Measurements from ENCODE around the gene SH3PXD2B. TPM values are rescaled to one million over a fixed set of nuclear protein-coding genes. Genes with fewer than 3 reads are reported as not detected.
A peak's percentile ranks its signal among the peaks of the same experiment; 100 is the strongest.
"Not testable (repeated sequence)": the region's sequence is repeated elsewhere in the genome, so short reads cannot be mapped to it uniquely, and the experiment has no call there.

The SH3PXD2B gene
- total RNA-seq, 1 donor = 1.3 TPM

DNA sequence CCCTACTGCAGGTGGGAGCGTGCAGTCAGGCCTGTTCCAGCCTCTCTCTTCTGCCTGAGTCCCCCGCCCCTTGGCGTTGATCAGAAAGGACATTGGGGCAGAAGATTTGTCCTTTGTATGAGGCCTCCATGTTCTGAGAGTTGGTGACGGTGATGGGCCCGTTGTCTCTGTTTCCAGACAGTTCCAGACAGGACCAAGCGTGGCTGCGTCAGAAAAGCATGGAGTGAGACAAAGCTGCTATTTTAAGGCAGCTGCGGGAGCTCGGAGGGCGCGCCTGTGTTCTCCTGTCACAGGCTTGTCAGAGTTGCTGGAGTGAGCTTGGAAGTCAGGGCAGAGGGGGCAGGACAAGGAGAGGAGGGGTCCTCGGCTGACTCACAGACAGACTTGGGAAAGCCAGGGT lies 32.1 kb upstream of the SH3PXD2B start:
- no peak for DNase-seq (ENCODE audit: low read depth in 2 of 3, low spot score in 2 of 3)

DNA sequence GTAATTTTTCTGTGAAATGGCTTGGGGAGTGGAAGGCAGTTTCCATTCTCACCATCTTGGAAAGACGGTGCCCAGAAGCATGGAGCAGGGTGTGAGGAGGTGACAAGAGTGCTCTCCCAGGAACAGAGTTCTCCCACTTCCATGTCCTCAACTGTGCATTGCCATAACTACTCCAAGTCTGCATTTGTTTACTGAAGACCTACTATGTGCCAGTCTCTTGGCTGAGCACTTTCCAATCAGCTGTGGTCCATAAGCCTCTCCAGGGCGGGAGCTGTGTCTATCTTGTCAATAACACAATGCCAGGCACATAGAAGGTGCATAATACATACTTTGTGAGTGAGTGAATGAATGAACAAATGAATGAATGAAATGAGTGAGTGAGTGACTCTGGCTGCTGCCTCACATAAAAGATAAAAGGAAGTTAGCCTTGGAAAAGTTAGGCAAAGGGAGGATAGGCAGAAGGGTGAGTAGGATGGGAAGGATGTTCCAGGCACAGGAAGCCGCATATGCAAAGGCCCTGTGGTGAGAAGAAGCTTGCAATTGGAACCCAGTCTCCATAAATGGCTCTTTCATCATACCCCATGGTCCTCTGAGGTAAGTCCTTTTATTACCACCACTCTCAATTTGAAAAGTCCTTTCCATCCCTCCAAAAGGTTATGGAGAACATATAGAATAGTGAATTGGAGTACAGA lies 31.3 kb upstream of the SH3PXD2B start:
- no peak for DNase-seq (ENCODE audit: low read depth in 2 of 3, low spot score in 2 of 3)

DNA sequence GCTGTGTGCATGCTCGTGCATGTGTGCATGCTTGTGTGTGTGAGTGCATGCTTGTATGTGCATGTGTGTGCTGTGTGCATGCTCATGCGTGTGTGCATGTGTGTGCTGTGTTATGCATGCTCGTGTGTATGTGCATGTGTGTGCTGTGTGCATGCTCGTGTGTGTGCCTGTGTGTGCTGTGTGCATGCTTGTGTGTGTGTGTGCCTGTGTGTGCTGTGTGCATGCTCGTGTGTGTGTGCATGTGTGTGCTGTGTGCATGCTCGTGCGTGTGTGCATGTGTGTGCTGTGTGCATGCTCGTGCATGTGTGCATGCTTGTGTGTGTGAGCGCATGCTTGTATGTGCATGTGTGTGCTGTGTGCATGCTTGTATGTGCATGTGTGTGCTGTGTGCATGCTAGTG lies 30.3 kb upstream of the SH3PXD2B start:
- DNase-seq (ENCODE audit: low read depth in 2 of 3, low spot score in 2 of 3) = no peak

DNA sequence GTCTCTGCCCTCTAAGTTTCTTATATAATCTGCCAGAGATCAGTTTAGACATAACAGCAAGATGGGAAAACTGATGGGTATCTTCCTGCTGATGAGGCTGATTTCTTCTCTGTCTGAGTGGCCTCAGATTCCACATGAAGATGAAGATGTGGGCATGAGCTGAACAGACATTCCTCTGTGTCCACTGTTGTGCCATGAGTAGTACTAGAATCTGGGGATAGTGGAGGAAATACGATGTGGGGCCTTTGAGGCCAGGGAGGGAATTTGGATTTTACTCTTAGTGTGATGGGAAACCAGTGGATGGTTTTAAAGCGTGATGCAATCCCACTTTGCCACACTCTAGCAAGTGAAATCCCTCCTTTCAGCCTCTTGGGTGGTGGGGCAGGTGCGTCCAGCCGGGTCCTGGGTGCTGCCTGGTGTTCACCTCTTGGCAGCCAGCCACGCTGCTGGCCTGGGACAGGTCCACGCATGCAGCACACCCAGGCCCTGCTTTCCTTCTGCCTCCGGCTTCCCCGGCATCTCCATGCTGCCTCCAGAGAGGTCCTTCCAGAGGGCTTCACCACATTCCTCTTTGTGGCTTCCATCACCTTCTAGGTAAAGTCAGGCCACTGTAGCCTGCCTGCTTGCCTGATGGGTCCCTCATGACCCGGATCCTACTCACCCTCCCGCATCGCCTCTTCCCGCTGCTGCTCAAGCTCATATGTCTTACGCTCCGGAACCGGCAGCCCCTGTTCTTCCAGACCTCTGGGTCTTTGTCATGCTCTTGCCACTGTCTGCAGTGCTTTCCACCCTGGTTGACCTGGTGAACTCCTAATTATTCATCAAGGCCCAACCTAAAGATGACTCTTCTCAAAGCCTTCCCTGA lies 28.1 kb upstream of the SH3PXD2B start:
- no peak for DNase-seq (ENCODE audit: low read depth in 2 of 3, low spot score in 2 of 3)

DNA sequence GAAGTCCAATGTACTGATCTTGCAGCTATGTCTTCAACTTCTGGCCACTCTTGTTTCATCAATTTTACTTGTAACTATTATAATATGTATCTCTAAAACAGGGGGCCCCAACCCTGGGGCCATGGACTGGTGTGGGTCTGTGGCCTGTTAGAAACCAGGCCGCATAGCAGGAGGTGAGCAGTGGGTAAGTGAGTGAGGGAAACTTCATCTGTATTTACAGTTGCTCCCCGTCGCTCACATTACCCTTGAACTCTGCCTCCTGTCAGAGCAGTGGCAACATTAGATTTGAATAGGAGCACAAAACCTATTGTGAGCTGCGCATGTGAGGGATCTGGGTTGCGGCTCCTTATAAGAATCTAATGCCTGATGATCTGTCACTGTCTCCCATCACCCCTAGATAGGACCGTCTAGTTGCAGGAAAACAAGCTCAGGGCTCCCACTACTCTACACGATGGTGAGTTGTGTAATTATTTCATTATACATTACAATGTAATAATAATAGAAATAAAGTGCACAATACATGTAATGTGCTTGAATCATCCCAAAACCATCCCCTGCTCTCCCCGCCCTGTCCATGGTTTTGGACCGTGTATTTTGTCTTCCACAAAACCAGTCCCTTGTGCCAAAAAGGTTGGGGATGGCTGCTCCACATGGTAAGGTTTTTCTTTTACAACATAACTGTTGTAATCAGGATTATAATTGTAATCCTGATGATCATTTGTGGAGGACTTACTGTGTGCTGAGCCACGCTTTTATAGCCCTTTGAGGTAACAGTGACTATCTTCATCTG lies 26.9 kb upstream of the SH3PXD2B start:
- DNase-seq (ENCODE audit: low read depth in 2 of 3, low spot score in 2 of 3) = no peak

DNA sequence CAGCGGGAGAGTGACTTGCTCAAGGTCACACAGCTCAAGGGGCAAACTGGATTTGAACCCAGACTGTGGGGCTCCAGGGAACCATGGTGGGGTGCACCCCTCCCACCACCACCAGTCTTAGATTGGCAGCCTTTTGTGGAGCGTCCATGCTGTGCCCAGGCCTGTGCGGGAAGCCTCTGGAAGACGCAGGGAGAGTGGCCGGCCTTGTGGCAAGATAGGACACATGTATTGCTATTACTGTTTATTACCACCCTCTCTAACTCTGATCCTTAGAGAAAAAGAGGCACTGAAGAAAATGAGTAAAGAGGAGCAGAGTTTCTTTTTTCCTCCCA lies 25.4 kb upstream of the SH3PXD2B start:
- DNase-seq (ENCODE audit: low read depth in 2 of 3, low spot score in 2 of 3) = no peak

DNA sequence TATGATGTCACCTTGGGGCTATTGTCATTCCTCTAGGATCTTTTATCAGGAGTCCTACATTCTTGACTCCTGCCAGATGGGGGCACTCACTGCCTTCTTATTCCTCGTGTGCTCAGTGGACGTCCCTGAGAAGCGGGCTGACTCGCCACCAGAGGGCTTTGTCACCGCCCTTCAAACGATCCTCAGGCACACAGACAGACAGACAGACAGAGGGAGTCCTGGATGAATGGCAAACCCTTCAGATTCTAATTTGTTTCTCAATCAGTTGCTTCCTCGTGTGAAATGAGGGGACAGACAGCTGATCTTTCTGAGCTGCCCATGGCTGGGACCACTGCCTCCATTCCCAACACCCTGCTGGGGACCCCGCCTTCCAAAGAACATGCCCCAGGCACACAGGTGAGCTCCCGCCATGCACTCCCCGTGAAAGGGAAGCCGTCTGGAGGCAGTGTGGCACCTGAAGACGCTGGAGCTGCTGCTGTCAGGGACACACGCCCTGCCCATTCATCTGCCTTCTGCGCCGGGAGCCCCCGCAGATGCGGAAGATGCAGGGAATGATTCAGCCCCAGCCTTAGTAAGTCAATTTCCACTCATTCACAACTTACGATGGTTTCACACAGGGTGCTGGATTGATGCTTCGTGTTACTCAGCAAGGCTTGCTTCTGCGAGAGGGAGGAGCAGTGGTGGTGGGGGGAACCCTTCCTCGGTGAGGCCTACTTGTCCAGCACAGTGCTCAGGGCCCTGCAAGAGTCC lies 24.9 kb upstream of the SH3PXD2B start:
- peak in 2 of 3 donors; percentile 85 to 93 for DNase-seq (ENCODE audit: low read depth in 2 of 3, low spot score in 2 of 3)

DNA sequence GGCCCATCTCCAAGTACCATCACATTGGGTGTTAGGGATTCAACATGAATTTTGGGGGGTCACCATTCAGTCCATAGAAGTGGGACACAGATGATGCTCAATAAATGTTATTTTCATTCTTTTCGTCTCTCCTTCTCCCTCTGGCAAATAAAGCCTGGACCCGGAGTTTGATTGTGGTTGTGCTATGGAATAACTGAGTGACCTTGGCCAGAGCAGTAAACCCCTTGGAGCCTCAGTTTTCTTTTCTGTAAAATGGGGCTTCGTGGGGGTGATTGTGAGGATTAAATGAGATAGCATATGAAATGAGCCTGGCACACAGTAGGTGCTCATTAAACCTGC lies 24.3 kb upstream of the SH3PXD2B start:
- DNase-seq (ENCODE audit: low read depth in 2 of 3, low spot score in 2 of 3) = not testable (repeated sequence)

DNA sequence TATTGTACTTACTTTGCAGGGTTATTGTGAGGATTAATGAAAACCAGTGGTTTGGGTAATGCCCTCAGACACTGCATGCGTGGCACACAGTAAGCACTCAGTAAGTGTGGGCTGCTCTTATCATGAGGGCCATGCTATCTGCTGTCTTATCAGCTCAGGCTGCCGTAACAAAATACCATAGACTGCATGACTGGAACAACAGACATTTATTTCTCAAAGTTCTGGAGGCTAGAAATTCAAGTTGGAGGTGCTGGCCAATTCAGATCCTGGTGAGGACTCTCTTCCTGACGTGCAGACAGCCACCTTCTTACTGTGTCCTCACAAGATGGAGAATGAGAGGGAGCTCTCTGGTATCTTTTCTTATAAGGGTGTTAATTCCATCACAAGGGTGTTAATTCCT lies 23.9 kb upstream of the SH3PXD2B start:
- DNase-seq (ENCODE audit: low read depth in 2 of 3, low spot score in 2 of 3) = no peak

DNA sequence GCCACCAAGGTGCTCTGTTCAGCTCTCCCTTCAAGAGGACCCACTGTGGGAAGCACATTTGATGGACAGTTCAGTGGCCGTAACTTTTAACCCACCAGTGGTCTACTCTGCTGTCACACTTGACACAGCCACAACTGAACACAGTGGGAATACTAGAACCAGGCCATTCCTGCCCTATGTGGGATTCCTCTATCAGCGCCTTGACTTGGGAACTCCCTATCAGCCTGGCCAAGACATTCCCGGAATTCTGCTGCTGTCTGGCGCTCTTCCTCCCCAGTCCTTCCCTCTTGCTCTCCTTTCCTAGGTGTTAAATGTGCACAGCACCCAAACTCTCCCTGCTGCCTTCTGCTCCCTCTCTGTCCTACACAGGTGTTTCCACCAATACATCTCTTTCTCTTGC lies 23.1 kb upstream of the SH3PXD2B start:
- no peak for DNase-seq (ENCODE audit: low read depth in 2 of 3, low spot score in 2 of 3)

DNA sequence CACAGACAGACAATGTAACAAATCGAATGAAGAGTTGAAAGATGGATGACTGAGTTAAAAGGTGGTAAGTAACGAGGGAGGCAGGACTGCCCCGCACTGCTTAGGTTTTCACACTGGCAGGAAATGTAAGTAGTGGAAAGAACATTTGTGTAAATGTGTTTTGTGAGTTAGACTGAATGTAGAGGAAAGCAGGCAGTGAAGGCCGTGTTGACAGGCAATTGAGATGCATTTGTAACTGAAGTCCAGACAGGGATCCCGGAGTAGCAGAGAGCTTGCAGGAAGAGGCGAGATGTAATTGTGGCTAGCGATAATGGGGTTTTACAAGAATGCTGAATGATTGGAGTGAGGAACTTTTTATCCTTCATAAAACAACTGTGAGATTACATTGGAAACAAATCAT lies 20.0 kb upstream of the SH3PXD2B start:
- DNase-seq (ENCODE audit: low read depth in 2 of 3, low spot score in 2 of 3) = no peak

DNA sequence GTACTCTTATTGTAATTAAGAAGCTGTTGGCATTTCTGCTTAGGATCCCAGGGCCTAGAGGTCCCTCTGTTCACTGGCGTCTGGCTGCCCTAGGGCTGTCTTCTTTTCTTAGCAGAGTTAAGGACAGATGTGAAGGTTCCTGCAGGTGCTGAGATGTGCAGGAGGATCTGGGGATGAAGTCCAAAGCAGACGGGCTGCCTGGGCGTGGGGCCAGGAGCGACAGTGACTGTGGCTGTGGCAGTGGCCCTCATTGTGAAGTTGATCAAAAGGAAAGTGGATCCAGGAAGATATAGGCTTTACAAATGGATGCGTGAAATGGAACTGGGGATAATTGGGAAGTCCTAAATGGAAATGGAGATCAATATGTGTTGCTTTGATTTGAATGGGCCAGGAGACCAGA lies 19.1 kb upstream of the SH3PXD2B start:
- DNase-seq (ENCODE audit: low read depth in 2 of 3, low spot score in 2 of 3) = no peak

DNA sequence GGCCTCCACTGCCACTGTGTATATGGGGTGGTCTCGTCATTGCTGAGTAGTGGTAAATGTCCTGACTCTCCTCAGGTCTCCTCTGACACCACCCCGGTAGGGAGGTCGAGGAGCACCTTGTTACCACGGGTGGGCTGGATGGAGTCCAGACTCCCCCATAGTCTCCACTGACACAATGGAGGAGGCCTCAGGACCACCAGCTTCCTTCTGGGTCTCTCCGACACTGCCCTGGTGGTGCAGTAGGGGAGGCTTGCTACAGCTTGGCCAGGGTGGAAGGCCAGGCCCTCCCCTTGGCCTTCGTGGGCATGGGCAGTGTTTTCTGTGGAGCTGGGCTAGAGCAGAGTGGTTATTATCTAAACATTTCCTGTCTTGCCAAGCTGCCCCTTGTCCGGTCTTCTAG lies 15.4 kb upstream of the SH3PXD2B start:
- no peak for DNase-seq (ENCODE audit: low read depth in 2 of 3, low spot score in 2 of 3)

DNA sequence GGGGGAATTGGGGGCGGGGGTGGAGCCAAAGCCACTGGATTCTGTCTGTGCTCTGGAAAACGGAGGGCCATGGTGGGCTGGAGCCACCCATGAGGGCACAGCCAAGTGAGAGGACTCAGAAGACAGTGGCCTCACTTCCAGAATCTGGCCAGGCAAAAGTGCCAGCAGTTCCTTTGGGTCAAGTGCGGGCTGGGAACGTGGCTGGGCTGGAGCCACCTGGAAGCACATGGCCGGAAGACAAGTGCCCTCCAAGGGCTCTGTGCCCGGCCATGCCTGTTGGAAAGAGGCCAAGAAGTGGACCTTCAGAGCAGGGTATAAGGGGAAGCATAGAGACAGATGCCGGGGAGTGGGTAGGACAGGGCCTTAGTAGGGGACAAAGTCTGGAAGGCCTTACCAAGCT lies 11.7 kb upstream of the SH3PXD2B start:
- DNase-seq (ENCODE audit: low read depth in 2 of 3, low spot score in 2 of 3) = no peak

DNA sequence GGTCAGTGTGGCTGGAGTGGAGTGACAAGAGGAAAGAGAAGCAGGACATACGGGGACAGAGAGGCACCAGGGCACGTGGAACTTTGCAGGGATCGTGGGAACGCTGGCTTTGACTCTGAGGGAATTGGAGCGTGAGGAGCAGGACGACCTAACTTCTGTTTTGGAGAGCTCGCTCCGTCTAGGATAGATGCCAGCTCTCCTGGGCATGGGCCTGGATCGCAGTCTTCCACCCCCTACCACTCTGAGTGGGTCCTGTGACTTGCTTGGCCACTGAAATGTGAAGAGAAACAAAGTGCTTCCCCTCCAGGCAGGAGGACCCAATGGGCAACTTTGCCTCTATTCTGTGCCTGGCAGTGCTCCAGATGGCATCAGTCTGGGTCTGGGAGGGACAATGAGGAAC lies 8.7 kb upstream of the SH3PXD2B start:
- no peak for DNase-seq (ENCODE audit: low read depth in 2 of 3, low spot score in 2 of 3)

DNA sequence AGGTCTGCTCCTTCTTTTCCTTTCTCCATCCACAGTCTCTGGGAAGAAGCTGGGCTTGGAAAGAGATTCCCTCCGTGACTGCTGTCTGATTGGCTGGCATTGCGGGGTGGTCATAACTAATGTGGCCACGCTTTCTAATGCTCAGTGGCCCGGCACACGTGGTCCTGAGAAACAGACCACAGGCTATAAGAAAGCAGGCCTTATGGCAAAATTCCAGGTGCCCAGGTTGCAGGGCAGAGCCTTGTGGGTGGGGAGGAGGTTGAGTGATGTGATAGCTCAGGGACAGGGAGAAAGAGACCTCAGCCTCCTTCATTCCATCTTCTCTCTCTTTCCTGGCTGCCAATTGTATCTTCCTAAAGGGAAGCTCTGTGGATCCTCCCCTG lies 5.4 kb upstream of the SH3PXD2B start:
- DNase-seq (ENCODE audit: low read depth in 2 of 3, low spot score in 2 of 3) = no peak

DNA sequence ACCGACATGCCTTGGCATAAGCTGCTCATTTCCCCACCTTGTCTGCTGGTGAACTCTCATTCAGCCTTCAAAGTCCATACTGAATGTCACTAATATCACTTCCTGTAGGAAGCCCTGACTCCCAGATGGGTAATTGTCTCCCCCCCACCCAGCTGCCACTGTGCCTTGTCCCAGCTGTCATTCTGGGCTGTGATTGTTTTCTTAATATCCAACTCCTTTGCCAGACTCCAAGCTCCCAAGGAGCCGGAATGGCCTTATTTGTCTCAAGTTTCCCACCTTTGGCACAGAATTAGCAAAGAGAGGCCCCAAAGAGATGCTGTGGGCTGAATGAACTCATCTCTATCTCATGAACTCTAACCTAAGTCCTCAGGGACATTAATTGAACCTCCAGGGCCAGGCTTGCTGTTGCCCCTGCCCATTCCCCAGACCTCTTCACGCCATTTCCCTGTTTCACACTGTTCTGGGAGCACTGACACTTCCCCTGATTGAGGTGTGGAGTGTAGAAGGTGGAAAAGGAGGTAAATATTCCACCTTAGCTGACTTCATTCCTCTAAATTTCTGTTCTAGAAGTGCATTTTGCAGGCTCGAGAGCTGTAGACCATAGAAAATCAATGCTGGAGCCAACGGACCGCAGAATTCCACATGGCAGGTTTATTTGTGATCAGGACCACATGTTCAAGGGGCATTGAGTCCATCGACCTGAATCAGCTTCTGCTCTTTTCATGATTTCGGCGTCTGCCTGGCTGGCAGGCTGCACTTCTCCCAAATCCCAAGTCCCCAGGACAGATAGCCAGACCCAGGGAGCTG lies 4.9 kb upstream of the SH3PXD2B start:
- DNase-seq (ENCODE audit: low read depth in 2 of 3, low spot score in 2 of 3) = no peak

DNA sequence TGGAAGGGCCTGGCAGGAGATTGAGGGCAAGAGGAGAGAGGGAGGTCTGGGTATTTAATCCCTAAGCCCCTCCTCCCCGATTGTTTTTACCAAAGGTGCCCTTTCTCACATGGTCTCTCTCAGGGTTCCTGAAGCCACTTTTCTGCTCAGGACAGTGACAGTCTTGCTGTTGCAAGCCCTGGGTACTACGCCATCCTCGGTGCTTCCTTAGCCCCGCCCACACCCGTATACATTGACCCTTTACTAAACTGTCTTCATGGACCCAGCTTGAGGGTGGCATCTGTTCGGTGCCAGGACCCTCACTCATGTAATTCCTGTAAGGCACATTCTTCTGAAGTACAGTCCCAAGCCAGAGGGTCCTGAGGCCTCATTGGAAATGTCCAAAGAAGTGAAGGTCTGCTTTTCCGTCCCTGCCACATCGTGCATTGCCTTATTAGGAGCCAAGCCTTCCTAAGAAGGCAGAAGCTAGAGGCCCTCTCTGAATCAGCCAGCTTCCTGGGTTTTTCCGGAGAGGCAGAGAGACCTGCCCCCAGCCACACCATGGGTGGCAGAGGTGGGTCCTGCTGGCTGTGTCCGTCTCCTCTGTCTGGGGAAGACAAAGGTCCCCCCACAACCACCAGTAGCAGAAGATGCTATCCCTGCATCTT lies 1.9 kb upstream of the SH3PXD2B start:
- no peak for DNase-seq (ENCODE audit: low read depth in 2 of 3, low spot score in 2 of 3)

DNA sequence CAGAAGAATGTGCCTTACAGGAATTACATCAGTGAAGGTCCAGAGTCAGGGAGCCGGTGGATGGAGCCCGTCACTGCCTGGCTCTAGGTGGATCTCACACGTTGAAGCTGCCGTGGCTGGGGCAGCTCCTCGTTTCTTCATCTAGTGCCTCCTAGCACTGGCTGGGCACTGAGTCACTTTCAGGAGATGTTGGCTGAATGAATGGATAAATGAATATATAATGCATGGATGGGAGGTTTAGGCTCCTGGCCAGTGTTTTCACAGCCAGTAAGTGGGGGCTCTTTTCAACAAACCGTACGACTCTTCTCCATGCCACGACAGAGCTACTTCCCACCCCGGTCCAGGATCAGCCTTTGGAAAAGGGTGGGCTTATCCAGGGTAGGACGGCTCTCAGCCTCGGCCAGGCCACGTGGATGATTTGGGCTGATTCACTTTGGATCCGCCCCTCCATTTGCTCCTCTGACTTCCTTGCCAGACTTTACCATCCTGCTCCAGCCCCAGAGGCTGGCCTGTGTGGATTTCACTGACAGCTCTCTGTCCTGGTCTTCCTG lies 1.3 kb upstream of the SH3PXD2B start:
- DNase-seq (ENCODE audit: low read depth in 2 of 3, low spot score in 2 of 3) = no peak

DNA sequence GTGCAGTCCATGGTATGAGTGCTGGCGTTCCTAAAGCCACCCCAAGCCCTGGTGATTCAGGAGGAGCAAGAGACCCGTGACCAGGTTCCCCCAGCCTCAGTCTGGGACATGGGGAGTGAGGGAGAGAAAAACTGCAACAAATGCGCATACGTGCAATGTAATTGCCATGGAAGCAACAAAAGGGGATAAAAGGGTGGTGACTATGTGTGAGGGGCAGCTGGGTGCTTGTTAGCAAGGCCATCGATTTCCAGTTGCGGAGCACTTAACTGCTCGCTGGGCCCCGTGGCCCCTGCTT lies 709 bp upstream of the SH3PXD2B start:
- DNase-seq (ENCODE audit: low read depth in 2 of 3, low spot score in 2 of 3) = no peak

All from hematopoietic multipotent progenitor cell (in vitro differentiated cells).